WTC11 (cell line): Measurements from ENCODE around the gene CORO2B. TPM values are rescaled to one million over a fixed set of nuclear protein-coding genes. Genes with fewer than 3 reads are reported as not detected.

Experiments
- ATAC-seq: fragments of 200-7000 bp; cut with Tn5 transposase; 2 replicates; pipeline ENCODE4 v1.10.0; 2021; ENCODE audit warnings: mild to moderate bottlenecking, moderate library complexity
- CTCF ChIA-PET: fragments of 300-600 bp; sonication (Branson Sonifier 250); formaldehyde crosslinking; loops from one replicate; lab custom pipeline; 2021; ENCODE audit warnings: antibody characterized with exemption; lab: Charles Lee
- POLR2A ChIA-PET: fragments of 350-600 bp; sonication (Branson Sonifier 250); formaldehyde crosslinking; loops from one replicate; lab custom pipeline; 2021; ENCODE audit warnings: antibody characterized with exemption; lab: Charles Lee
- DNase-seq: peaks from one replicate; pipeline ENCODE4 v3.0.0; 2021; ENCODE audit warnings: low spot score
- H3K27ac Mint-ChIP-seq: 2 replicates; pipeline ENCODE4 v1.8.0; 2021; ENCODE audit warnings: mixed read lengths
- H3K27me3 Mint-ChIP-seq: 2 replicates; pipeline ENCODE4 v1.8.0; 2021; ENCODE audit warnings: low read depth, mild to moderate bottlenecking, moderate library complexity, mixed read lengths
- H3K36me3 Mint-ChIP-seq: 2 replicates; pipeline ENCODE4 v1.8.0; 2021; ENCODE audit warnings: mixed read lengths
- H3K4me1 Mint-ChIP-seq: 2 replicates; pipeline ENCODE4 v1.8.0; 2022; ENCODE audit warnings: mixed read lengths
- H3K4me3 Mint-ChIP-seq: 2 replicates; pipeline ENCODE4 v1.8.0; 2021; ENCODE audit warnings: mild to moderate bottlenecking, moderate library complexity, mixed read lengths
- H3K9me3 Mint-ChIP-seq: 2 replicates; pipeline ENCODE4 v1.8.0; 2021; ENCODE audit warnings: mixed read lengths
- CREM ChIP-seq: sonication (generic); formaldehyde crosslinking; IDR thresholded peaks from 2 replicates; pipeline ENCODE4 v1.8.1; 2022; ENCODE audit warnings: mild to moderate bottlenecking, missing genetic modification reagents, moderate library complexity
- FOXJ3 ChIP-seq: sonication (generic); formaldehyde crosslinking; IDR thresholded peaks from 2 replicates; pipeline ENCODE4 v1.9.0; 2021; ENCODE audit warnings: missing genetic modification reagents, mild to moderate bottlenecking, borderline replicate concordance
- MXD4 ChIP-seq: fragments of 250-450 bp; sonication (Bioruptor Pico); IDR thresholded peaks from 2 replicates; pipeline ENCODE4 v1.8.0; 2021; ENCODE audit warnings: mild to moderate bottlenecking, moderate library complexity, borderline replicate concordance
- NR1H2 ChIP-seq: sonication (generic); formaldehyde crosslinking; IDR thresholded peaks from 2 replicates; pipeline ENCODE4 v1.9.0; 2021; ENCODE audit warnings: mild to moderate bottlenecking, moderate library complexity, missing genetic modification reagents
- RELA ChIP-seq: sonication (generic); formaldehyde crosslinking; IDR thresholded peaks from 2 replicates; pipeline ENCODE4 v1.8.1; 2022; ENCODE audit warnings: missing genetic modification reagents, mild to moderate bottlenecking, borderline replicate concordance
- SMAD3 ChIP-seq: sonication (generic); formaldehyde crosslinking; IDR thresholded peaks from 2 replicates; pipeline ENCODE4 v1.8.0; 2022; ENCODE audit warnings: missing genetic modification reagents, mild to moderate bottlenecking, borderline replicate concordance
- total RNA-seq: library from RNA; stranded (reverse); gene quantifications from 3 replicates; pipeline ENCODE4 v1.2.3, GENCODE V29; 2021
- TF ChIP-seq, protein P1 (sequence below): sonication (generic); formaldehyde crosslinking; IDR thresholded peaks from 2 replicates; pipeline ENCODE4 v1.8.1; 2023; ENCODE audit warnings: mild to moderate bottlenecking, missing genetic modification reagents, borderline replicate concordance
- TF ChIP-seq, protein P2 (sequence below): sonication (generic); formaldehyde crosslinking; IDR thresholded peaks from 2 replicates; pipeline ENCODE4 v1.8.0; 2022; ENCODE audit warnings: missing genetic modification reagents
- TF ChIP-seq, protein P3 (sequence below): fragments of 250-450 bp; sonication (Bioruptor Pico); IDR thresholded peaks from 2 replicates; pipeline ENCODE4 v2.1.2; 2022; ENCODE audit warnings: mild to moderate bottlenecking, moderate library complexity
- TF ChIP-seq, protein P4 (sequence below): sonication (generic); formaldehyde crosslinking; IDR thresholded peaks from 2 replicates; pipeline ENCODE4 v1.8.1; 2023; ENCODE audit warnings: mild to moderate bottlenecking, missing genetic modification reagents
- TF ChIP-seq, protein P5 (sequence below): sonication (generic); formaldehyde crosslinking; IDR thresholded peaks from 2 replicates; pipeline ENCODE4 v1.8.1; 2022; ENCODE audit warnings: low read depth, missing genetic modification reagents, borderline replicate concordance
- TF ChIP-seq, protein P6 (sequence below): sonication (generic); formaldehyde crosslinking; IDR thresholded peaks from 2 replicates; pipeline ENCODE4 v1.8.1; 2022; ENCODE audit warnings: mild to moderate bottlenecking, moderate library complexity, missing genetic modification reagents

Gene CORO2B
- total RNA-seq, 1 experiment from 2014 or later: 4.9 TPM

DNA sequence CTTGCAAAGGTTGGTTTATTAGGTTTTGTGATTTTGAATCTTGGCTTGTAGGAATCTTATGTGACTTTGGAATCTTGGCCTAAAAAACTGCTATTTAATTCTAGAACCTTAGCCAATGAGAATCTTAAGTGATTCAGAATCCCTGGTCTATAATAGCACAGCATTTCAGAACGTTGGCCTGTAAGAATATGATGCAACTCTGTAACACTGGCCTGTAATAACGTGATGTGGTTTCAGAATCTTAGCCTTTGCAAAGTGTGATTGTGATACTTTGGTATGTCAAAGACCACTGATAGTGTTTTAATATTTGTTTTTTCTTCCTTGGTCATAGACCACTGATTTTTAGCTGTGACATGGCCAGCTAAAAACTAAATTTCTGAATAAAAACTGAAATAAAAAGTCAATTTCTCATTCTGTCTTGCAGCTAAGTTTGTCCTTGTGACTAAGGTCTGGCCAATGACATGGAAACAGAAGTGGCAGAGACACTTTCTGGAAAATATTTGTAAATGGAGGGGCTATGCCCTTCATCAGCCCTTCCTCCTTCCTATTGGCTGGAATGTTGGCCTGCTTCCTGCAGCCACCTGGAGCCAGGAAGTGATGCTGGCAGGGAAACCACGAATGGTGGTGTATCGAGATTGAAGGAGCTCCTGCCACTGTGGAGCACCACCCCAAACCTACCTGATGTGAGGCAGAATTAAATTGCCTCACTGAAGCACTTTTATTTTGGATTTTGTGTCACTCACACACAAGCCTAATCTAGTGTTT lies 42.3 kb upstream of the CORO2B start (continued):
- TF ChIP-seq, protein P1, sequence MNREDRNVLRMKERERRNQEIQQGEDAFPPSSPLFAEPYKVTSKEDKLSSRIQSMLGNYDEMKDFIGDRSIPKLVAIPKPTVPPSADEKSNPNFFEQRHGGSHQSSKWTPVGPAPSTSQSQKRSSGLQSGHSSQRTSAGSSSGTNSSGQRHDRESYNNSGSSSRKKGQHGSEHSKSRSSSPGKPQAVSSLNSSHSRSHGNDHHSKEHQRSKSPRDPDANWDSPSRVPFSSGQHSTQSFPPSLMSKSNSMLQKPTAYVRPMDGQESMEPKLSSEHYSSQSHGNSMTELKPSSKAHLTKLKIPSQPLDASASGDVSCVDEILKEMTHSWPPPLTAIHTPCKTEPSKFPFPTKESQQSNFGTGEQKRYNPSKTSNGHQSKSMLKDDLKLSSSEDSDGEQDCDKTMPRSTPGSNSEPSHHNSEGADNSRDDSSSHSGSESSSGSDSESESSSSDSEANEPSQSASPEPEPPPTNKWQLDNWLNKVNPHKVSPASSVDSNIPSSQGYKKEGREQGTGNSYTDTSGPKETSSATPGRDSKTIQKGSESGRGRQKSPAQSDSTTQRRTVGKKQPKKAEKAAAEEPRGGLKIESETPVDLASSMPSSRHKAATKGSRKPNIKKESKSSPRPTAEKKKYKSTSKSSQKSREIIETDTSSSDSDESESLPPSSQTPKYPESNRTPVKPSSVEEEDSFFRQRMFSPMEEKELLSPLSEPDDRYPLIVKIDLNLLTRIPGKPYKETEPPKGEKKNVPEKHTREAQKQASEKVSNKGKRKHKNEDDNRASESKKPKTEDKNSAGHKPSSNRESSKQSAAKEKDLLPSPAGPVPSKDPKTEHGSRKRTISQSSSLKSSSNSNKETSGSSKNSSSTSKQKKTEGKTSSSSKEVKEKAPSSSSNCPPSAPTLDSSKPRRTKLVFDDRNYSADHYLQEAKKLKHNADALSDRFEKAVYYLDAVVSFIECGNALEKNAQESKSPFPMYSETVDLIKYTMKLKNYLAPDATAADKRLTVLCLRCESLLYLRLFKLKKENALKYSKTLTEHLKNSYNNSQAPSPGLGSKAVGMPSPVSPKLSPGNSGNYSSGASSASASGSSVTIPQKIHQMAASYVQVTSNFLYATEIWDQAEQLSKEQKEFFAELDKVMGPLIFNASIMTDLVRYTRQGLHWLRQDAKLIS (CRISPR knock-in tag): no peak
- TF ChIP-seq RELA (CRISPR knock-in tag) (no peak), SMAD3 (CRISPR knock-in tag) (no peak), FOXJ3 (CRISPR knock-in tag) (no peak), CREM (CRISPR knock-in tag) (no peak), MXD4 (CRISPR knock-in tag) (no peak), NR1H2 (CRISPR knock-in tag) (no peak)
- TF ChIP-seq, protein P2, sequence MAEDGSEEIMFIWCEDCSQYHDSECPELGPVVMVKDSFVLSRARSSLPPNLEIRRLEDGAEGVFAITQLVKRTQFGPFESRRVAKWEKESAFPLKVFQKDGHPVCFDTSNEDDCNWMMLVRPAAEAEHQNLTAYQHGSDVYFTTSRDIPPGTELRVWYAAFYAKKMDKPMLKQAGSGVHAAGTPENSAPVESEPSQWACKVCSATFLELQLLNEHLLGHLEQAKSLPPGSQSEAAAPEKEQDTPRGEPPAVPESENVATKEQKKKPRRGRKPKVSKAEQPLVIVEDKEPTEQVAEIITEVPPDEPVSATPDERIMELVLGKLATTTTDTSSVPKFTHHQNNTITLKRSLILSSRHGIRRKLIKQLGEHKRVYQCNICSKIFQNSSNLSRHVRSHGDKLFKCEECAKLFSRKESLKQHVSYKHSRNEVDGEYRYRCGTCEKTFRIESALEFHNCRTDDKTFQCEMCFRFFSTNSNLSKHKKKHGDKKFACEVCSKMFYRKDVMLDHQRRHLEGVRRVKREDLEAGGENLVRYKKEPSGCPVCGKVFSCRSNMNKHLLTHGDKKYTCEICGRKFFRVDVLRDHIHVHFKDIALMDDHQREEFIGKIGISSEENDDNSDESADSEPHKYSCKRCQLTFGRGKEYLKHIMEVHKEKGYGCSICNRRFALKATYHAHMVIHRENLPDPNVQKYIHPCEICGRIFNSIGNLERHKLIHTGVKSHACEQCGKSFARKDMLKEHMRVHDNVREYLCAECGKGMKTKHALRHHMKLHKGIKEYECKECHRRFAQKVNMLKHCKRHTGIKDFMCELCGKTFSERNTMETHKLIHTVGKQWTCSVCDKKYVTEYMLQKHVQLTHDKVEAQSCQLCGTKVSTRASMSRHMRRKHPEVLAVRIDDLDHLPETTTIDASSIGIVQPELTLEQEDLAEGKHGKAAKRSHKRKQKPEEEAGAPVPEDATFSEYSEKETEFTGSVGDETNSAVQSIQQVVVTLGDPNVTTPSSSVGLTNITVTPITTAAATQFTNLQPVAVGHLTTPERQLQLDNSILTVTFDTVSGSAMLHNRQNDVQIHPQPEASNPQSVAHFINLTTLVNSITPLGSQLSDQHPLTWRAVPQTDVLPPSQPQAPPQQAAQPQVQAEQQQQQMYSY (CRISPR knock-in tag): no peak
- TF ChIP-seq, protein P3, sequence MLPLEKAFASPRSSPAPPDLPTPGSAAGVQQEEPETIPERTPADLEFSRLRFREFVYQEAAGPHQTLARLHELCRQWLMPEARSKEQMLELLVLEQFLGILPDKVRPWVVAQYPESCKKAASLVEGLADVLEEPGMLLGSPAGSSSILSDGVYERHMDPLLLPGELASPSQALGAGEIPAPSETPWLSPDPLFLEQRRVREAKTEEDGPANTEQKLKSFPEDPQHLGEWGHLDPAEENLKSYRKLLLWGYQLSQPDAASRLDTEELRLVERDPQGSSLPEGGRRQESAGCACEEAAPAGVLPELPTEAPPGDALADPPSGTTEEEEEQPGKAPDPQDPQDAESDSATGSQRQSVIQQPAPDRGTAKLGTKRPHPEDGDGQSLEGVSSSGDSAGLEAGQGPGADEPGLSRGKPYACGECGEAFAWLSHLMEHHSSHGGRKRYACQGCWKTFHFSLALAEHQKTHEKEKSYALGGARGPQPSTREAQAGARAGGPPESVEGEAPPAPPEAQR (CRISPR knock-in tag): no peak
- TF ChIP-seq, protein P4, sequence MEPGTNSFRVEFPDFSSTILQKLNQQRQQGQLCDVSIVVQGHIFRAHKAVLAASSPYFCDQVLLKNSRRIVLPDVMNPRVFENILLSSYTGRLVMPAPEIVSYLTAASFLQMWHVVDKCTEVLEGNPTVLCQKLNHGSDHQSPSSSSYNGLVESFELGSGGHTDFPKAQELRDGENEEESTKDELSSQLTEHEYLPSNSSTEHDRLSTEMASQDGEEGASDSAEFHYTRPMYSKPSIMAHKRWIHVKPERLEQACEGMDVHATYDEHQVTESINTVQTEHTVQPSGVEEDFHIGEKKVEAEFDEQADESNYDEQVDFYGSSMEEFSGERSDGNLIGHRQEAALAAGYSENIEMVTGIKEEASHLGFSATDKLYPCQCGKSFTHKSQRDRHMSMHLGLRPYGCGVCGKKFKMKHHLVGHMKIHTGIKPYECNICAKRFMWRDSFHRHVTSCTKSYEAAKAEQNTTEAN (CRISPR knock-in tag): no peak

DNA sequence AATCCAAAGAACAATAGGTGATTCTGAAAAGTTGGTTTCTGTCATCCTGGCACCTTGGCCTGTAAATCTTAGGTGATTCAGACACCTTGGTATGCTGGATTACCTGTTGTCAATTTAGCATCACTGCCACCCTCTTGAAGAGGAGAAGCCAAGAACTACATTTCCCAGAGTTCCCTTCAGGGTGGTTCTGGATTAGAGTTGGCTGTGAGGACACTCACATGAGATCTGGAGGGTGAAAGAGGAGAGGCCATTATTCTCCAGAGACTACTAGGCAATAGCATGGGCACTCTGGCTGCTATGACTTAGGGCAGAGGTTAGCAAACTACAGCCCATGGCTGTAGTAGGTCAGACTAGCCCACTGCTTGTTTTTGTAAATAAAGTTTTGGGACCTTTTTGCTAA lies 41.7 kb upstream of the CORO2B start:
- ChIA-PET CTCF (interaction anchor here (0.7 to 2.4 kb wide), 2 partner anchors 13 to 147 kb away, joined by 3 to 9 read pairs; no protein-coding TSS in a partner anchor), POLR2A (no interaction called here)
- Mint-ChIP-seq H3K27ac (no peak overlapping the region), H3K36me3 (peaks cover 14% of the 10 kb centered on the region), H3K9me3 (peaks cover 34% of the 10 kb centered on the region), H3K4me1 (no peaks in the 10 kb centered on the region), H3K27me3 (peaks cover 4% of the 10 kb centered on the region; the same call in 1 of the 2 replicates), H3K4me3 (no peak overlapping the region)
- ATAC-seq: peak; percentile 73
- TF ChIP-seq, protein P5, sequence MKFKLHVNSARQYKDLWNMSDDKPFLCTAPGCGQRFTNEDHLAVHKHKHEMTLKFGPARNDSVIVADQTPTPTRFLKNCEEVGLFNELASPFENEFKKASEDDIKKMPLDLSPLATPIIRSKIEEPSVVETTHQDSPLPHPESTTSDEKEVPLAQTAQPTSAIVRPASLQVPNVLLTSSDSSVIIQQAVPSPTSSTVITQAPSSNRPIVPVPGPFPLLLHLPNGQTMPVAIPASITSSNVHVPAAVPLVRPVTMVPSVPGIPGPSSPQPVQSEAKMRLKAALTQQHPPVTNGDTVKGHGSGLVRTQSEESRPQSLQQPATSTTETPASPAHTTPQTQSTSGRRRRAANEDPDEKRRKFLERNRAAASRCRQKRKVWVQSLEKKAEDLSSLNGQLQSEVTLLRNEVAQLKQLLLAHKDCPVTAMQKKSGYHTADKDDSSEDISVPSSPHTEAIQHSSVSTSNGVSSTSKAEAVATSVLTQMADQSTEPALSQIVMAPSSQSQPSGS (CRISPR knock-in tag): no peak
- TF ChIP-seq, protein P6, sequence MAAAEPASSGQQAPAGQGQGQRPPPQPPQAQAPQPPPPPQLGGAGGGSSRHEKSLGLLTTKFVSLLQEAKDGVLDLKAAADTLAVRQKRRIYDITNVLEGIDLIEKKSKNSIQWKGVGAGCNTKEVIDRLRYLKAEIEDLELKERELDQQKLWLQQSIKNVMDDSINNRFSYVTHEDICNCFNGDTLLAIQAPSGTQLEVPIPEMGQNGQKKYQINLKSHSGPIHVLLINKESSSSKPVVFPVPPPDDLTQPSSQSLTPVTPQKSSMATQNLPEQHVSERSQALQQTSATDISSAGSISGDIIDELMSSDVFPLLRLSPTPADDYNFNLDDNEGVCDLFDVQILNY (CRISPR knock-in tag): no peak
- DNase-seq: no peak
